PFSK-1 (cell line): ENCODE measurements around the gene ZDHHC14.

Experiments used
- FOXP2 ChIP-seq: optimal IDR thresholded peaks from 2 replicates; pipeline ENCODE3; 2011; ENCODE audit warnings: borderline replicate concordance, control low read depth, inconsistent platforms; ENCODE audit not compliant: insufficient read depth; ENCODE audit errors: extremely low read length, extremely low read depth
- POLR2AphosphoS5 ChIP-seq: IDR thresholded peaks from 2 replicates; pipeline ENCODE4 v1.6.1; 2012; ENCODE audit warnings: low read depth, mild to moderate bottlenecking, control low read depth, low read length, moderate library complexity
- REST ChIP-seq, 2 experiments: IDR thresholded peaks; 2 replicates each; pipeline versions ENCODE4 v1.6.1 to v1.8.0; 2011 to 2012; ENCODE audit warnings: low read depth in 2 of 2, low read length in 2 of 2, control low read depth in 1 of 2, inconsistent platforms in 1 of 2, mild to moderate bottlenecking in 1 of 2, moderate library complexity in 1 of 2; ENCODE audit not compliant: insufficient read depth in 1 of 2
- SIN3A ChIP-seq: IDR thresholded peaks from 2 replicates; pipeline ENCODE4 v1.6.1; 2012; ENCODE audit warnings: mild to moderate bottlenecking, low read length, moderate library complexity, borderline replicate concordance; ENCODE audit not compliant: insufficient read depth
- TAF1 ChIP-seq: IDR thresholded peaks from 2 replicates; pipeline ENCODE4 v1.6.1; 2012; ENCODE audit warnings: low read length, control low read depth, borderline replicate concordance; ENCODE audit not compliant: insufficient read depth

- TF ChIP-seq POLR2AphosphoS5 = no peak
- no peak for TF ChIP-seq REST (IDR thresholded peaks at IDR 0.05; ENCODE audit: insufficient read depth in 1 of 2, low read depth in 2 of 2, low read length in 2 of 2)
- no peak for TF ChIP-seq TAF1
- no peak for TF ChIP-seq SIN3A
- TF ChIP-seq FOXP2 = no peak
Measured at GRCh38 chr6:157561929-157562810, 181.2 kb downstream of the ZDHHC14 start.
